Neuronal stem cell (in vitro differentiated cells): ENCODE results near the gene NBPF3.
"Not testable (repeated sequence)": the region's sequence is repeated elsewhere in the genome, so short reads cannot be mapped to it uniquely, and the experiment has no call there.

Experiments used
- DNase-seq: peaks from one replicate; pipeline ENCODE4 v3.0.0-alpha.2; 2013; ENCODE audit warnings: low spot score
- H2AFZ ChIP-seq: one replicate; pipeline ENCODE4 v1.6.1; 2013; ENCODE audit warnings: mild to moderate bottlenecking, low read length, inconsistent platforms
- H2AK5ac ChIP-seq: 2 replicates; pipeline ENCODE4 v1.6.1; 2013; ENCODE audit warnings: low read depth, mild to moderate bottlenecking, inconsistent platforms, low read length, moderate library complexity, mixed read lengths
- H2BK120ac ChIP-seq: 2 replicates; pipeline ENCODE4 v1.6.1; 2013; ENCODE audit warnings: low read depth, mild to moderate bottlenecking, inconsistent platforms, low read length, moderate library complexity, mixed read lengths
- H2BK12ac ChIP-seq: one replicate; pipeline ENCODE4 v1.6.1; 2013; ENCODE audit warnings: low read length, inconsistent platforms
- H2BK15ac ChIP-seq: 2 replicates; pipeline ENCODE4 v1.6.1; 2013; ENCODE audit warnings: mild to moderate bottlenecking, low read length, inconsistent platforms, mixed read lengths
- H2BK5ac ChIP-seq: one replicate; pipeline ENCODE4 v1.6.1; 2013; ENCODE audit warnings: inconsistent platforms, mild to moderate bottlenecking, low read length, moderate library complexity
- H3K14ac ChIP-seq: one replicate; pipeline ENCODE4 v1.6.1; 2013; ENCODE audit warnings: low read length, inconsistent platforms
- H3K18ac ChIP-seq: 2 replicates; pipeline ENCODE4 v1.6.1; 2013; ENCODE audit warnings: low read length, inconsistent platforms
- H3K23ac ChIP-seq: 2 replicates; pipeline ENCODE4 v1.6.1; 2013; ENCODE audit warnings: low read depth, mild to moderate bottlenecking, mixed read lengths, low read length, inconsistent platforms; ENCODE audit not compliant: poor library complexity
- H3K27ac ChIP-seq: replicated peaks from 3 replicates; pipeline ENCODE4 v1.5.1; 2013; ENCODE audit warnings: low read length, inconsistent platforms
- H3K27me3 ChIP-seq, 3 experiments: 2 replicates each; pipeline ENCODE4 v1.6.1; 2013; ENCODE audit warnings: low read length in 3 of 3, mild to moderate bottlenecking in 2 of 3, inconsistent platforms in 1 of 3, low read depth in 1 of 3, mixed read lengths in 1 of 3, moderate library complexity in 1 of 3; ENCODE audit not compliant: control insufficient read depth in 3 of 3, insufficient read depth in 3 of 3
- H3K36me3 ChIP-seq, 2 donors: replicated peaks in 1 of 2; 2 replicates each; pipeline ENCODE4 v1.6.1; 2013; ENCODE audit warnings: low read length in 2 of 2; ENCODE audit not compliant: control insufficient read depth in 2 of 2, insufficient read depth in 2 of 2
- H3K4ac ChIP-seq: 2 replicates; pipeline ENCODE4 v1.6.1; 2013; ENCODE audit warnings: inconsistent platforms, mild to moderate bottlenecking, low read length, moderate library complexity
- H3K4me1 ChIP-seq, 2 donors: 1 replicate in 1 of 2; 2 replicates in 1 of 2; pipeline ENCODE4 v1.6.1; 2013; ENCODE audit warnings: low read length in 2 of 2, low read depth in 1 of 2; ENCODE audit not compliant: control insufficient read depth in 2 of 2, insufficient read depth in 1 of 2
- H3K4me2 ChIP-seq: one replicate; pipeline ENCODE4 v1.6.1; 2013; ENCODE audit warnings: mild to moderate bottlenecking, low read length, inconsistent platforms; ENCODE audit not compliant: insufficient read depth, poor library complexity, severe bottlenecking
- H3K4me3 ChIP-seq, 2 donors: 2 replicates each; pipeline ENCODE4 v1.5.1; 2013; ENCODE audit warnings: low read length in 2 of 2, mild to moderate bottlenecking in 2 of 2, inconsistent platforms in 1 of 2, moderate library complexity in 1 of 2
- H3K79me1 ChIP-seq: one replicate; pipeline ENCODE4 v1.6.1; 2013; ENCODE audit warnings: low read depth, mild to moderate bottlenecking, inconsistent platforms, low read length, moderate library complexity
- H3K9ac ChIP-seq: one replicate; pipeline ENCODE4 v1.6.1; 2013; ENCODE audit warnings: mild to moderate bottlenecking, low read depth, low read length, inconsistent platforms; ENCODE audit not compliant: poor library complexity
- H3K9me3 ChIP-seq, 2 donors: replicated peaks in 1 of 2; 2 replicates each; pipeline versions ENCODE3 to v1.6.1; 2013; ENCODE audit warnings: low read length in 2 of 2, mild to moderate bottlenecking in 2 of 2, inconsistent platforms in 1 of 2, low read depth in 1 of 2, mixed read lengths in 1 of 2, moderate library complexity in 1 of 2; ENCODE audit not compliant: control insufficient read depth in 2 of 2, insufficient read depth in 1 of 2
- H4K8ac ChIP-seq: one replicate; pipeline ENCODE4 v1.6.1; 2013; ENCODE audit warnings: low read depth, mild to moderate bottlenecking, inconsistent platforms, low read length, moderate library complexity
- H4K91ac ChIP-seq: one replicate; pipeline ENCODE4 v1.6.1; 2013; ENCODE audit warnings: low read length, low read depth, mild to moderate bottlenecking, inconsistent platforms; ENCODE audit not compliant: poor library complexity
- WGBS, 2 donors: extraction: QIAGEN DNeasy Blood & Tissue Kit; methylation state at CpG; one replicate each; pipeline ENCODE4 v1.1.7; 2013; ENCODE audit warnings: missing lambda C conversion rate in 2 of 2, mixed read lengths in 1 of 2; ENCODE audit not compliant: insufficient read length in 2 of 2, insufficient replicate concordance in 1 of 2; ENCODE audit errors: extremely low coverage in 2 of 2; 5-methylcytosine and 5-hydroxymethylcytosine counted together

NBPF3 gene

GRCh38 chr1:21397813-21398188 is 42.1 kb upstream of the NBPF3 start:
- peak; percentile 17 for DNase-seq

GRCh38 chr1:21401726-21402346 is 38.1 kb upstream of the NBPF3 start:
- not testable (repeated sequence) for H3K27ac ChIP-seq, H3K18ac ChIP-seq, H3K27me3 ChIP-seq, H4K91ac ChIP-seq, H3K4me2 ChIP-seq, H3K14ac ChIP-seq, H3K4ac ChIP-seq, H3K36me3 ChIP-seq, H2BK120ac ChIP-seq, H3K4me3 ChIP-seq, H3K79me1 ChIP-seq, DNase-seq, H2BK5ac ChIP-seq, H2AK5ac ChIP-seq, H4K8ac ChIP-seq, H3K9ac ChIP-seq, H3K9me3 ChIP-seq, H2BK12ac ChIP-seq, H2BK15ac ChIP-seq, H3K23ac ChIP-seq
- H3K4me1 ChIP-seq, result peaks cover 1 to 16% of the 10 kb centered on the region in 2 donors
- no CpG with 5 or more reads among the region's 9 CpGs for WGBS, 2 donors
- peak overlapping the region; percentile 53 for H2AFZ ChIP-seq

More at GRCh38 chr1:21397813-21398188, 42.1 kb upstream of the NBPF3 start:
- Histone ChIP-seq H3K14ac (no peak overlapping the region), H2AFZ (peak overlapping the region; percentile 88), H4K91ac (no peak overlapping the region), H4K8ac (no peak overlapping the region), H3K27ac (no peak overlapping the region), H2BK15ac (no peak overlapping the region), H3K18ac (no peak overlapping the region), H3K4me1 (peaks cover 1 to 16% of the 10 kb centered on the region in 2 donors), H2BK5ac (no peak overlapping the region), H3K27me3 (peaks cover 0 to 2% (median 0%) of the 10 kb centered on the region in 3 experiments), H2BK120ac (no peak overlapping the region), H3K36me3 (no peaks in the 10 kb centered on the region), H3K23ac (no peak overlapping the region), H3K4me3 (peak overlapping the region in 1 of 2 donors; percentile 12), H3K9me3 (no peaks in the 10 kb centered on the region), H2BK12ac (no peak overlapping the region), H2AK5ac (no peak overlapping the region), H3K4me2 (no peak overlapping the region), H3K79me1 (no peaks in the 10 kb centered on the region), H3K4ac (no peak overlapping the region), H3K9ac (no peak overlapping the region)
- WGBS, 2 donors, result no CpG with 5 or more reads among the region's 15 CpGs

GRCh38 chr1:21406659-21407058 is 33.3 kb upstream of the NBPF3 start:
- no peak overlapping the region for H3K9ac ChIP-seq
- no peak overlapping the region for H4K91ac ChIP-seq
- no peak for DNase-seq
- WGBS, 2 donors, result no CpG with 5 or more reads among the region's 2 CpGs
- H4K8ac ChIP-seq, result no peak overlapping the region
- peaks cover 0 to 4% of the 10 kb centered on the region in 2 donors for H3K4me1 ChIP-seq
- no peak overlapping the region for H2AK5ac ChIP-seq
- no peak overlapping the region for H3K4ac ChIP-seq
- no peak overlapping the region for H2BK120ac ChIP-seq
- H2BK12ac ChIP-seq, result no peak overlapping the region
- no peak overlapping the region for H3K4me3 ChIP-seq
- H3K9me3 ChIP-seq, result no peaks in the 10 kb centered on the region
- no peak overlapping the region for H2AFZ ChIP-seq
- no peak overlapping the region for H2BK15ac ChIP-seq
- H3K14ac ChIP-seq, result no peak overlapping the region
- no peak overlapping the region for H2BK5ac ChIP-seq
- peaks cover 0 to 5% (median 0%) of the 10 kb centered on the region in 3 experiments for H3K27me3 ChIP-seq
- H3K79me1 ChIP-seq, result no peaks in the 10 kb centered on the region
- no peak overlapping the region for H3K4me2 ChIP-seq
- no peak overlapping the region for H3K27ac ChIP-seq
- H3K23ac ChIP-seq, result no peak overlapping the region
- H3K36me3 ChIP-seq, result no peaks in the 10 kb centered on the region
- no peak overlapping the region for H3K18ac ChIP-seq

- not testable (repeated sequence) for H3K23ac ChIP-seq, H3K4me1 ChIP-seq, H3K79me1 ChIP-seq, H3K4ac ChIP-seq, H4K8ac ChIP-seq, DNase-seq, H2BK15ac ChIP-seq, H2AFZ ChIP-seq, H3K36me3 ChIP-seq, H3K9ac ChIP-seq, H4K91ac ChIP-seq, H3K9me3 ChIP-seq, H3K4me2 ChIP-seq, H3K4me3 ChIP-seq, H2BK12ac ChIP-seq, H2BK120ac ChIP-seq, H2BK5ac ChIP-seq, H2AK5ac ChIP-seq, H3K14ac ChIP-seq, H3K27ac ChIP-seq, H3K18ac ChIP-seq
- H3K27me3 ChIP-seq, result peaks cover 0 to 14% (median 0%) of the 10 kb centered on the region in 3 experiments
- WGBS, 2 donors, result no CpG with 5 or more reads among the region's 3 CpGs
Observed at GRCh38 chr1:21409897-21410296, 30.0 kb upstream of the NBPF3 start.
